Common myeloid progenitor, CD34-positive (primary cell): Measurements from ENCODE around the gene SLC7A6OS. TPM values are rescaled to one million over a fixed set of nuclear protein-coding genes. Genes with fewer than 3 reads are reported as not detected.

Experiments
- CTCF ChIA-PET: fragments of 350-600 bp; sonication (Branson Sonifier 250); formaldehyde crosslinking; loops from one replicate; lab custom pipeline; 2021; ENCODE audit warnings: antibody characterized with exemption; lab: Charles Lee
- POLR2A ChIA-PET: fragments of 350-600 bp; sonication (Branson Sonifier 250); formaldehyde crosslinking; loops from one replicate; lab custom pipeline; 2021; ENCODE audit warnings: antibody characterized with exemption; lab: Charles Lee
- DNase-seq, 3 donors: peaks; one replicate each; pipeline versions ENCODE4 v3.0.0 to v3.0.0-alpha.2; 2013
- H3K27ac ChIP-seq, 2 experiments: 1 replicate in 1 of 2; 2 replicates in 1 of 2; pipeline ENCODE4 v1.7.0; 2013; ENCODE audit warnings: inconsistent platforms in 2 of 2, low read length in 2 of 2, mild to moderate bottlenecking in 2 of 2, low read depth in 1 of 2, moderate library complexity in 1 of 2; ENCODE audit not compliant: severe bottlenecking in 2 of 2, insufficient read depth in 1 of 2, poor library complexity in 1 of 2
- H3K27me3 ChIP-seq, 5 experiments: replicated peaks in 2 of 5; 1 replicate in 3 of 5; 2 replicates in 2 of 5; pipeline versions ENCODE4 v1.6.1 to v1.7.0; 2013; ENCODE audit warnings: low read length in 4 of 5, mild to moderate bottlenecking in 2 of 5, moderate library complexity in 2 of 5, inconsistent platforms in 1 of 5; ENCODE audit not compliant: insufficient read depth in 5 of 5, control insufficient read depth in 4 of 5
- H3K36me3 ChIP-seq, 4 experiments: 1 replicate in 2 of 4; 2 replicates in 2 of 4; pipeline versions ENCODE4 v1.6.1 to v1.7.0; 2013; ENCODE audit warnings: low read length in 3 of 4, control low read depth in 1 of 4, mild to moderate bottlenecking in 1 of 4; ENCODE audit not compliant: control insufficient read depth in 4 of 4, insufficient read depth in 4 of 4
- H3K4me1 ChIP-seq, 4 experiments: 1 replicate in 3 of 4; 2 replicates in 1 of 4; pipeline versions ENCODE4 v1.6.1 to v1.7.1; 2013; ENCODE audit warnings: low read length in 3 of 4, mild to moderate bottlenecking in 3 of 4, control low read depth in 1 of 4, inconsistent platforms in 1 of 4, moderate library complexity in 1 of 4; ENCODE audit not compliant: control insufficient read depth in 4 of 4, insufficient read depth in 4 of 4; ENCODE audit errors: control extremely low read depth in 1 of 4
- H3K4me3 ChIP-seq, 7 experiments: 1 replicate in 4 of 7; 2 replicates in 3 of 7; pipeline versions ENCODE4 v1.5.1 to v1.7.0; 2013; ENCODE audit warnings: mild to moderate bottlenecking in 7 of 7, low read length in 6 of 7, moderate library complexity in 6 of 7, inconsistent platforms in 2 of 7, low read depth in 2 of 7, control low read depth in 1 of 7; ENCODE audit not compliant: insufficient read depth in 4 of 7, control insufficient read depth in 1 of 7; ENCODE audit errors: extremely low read depth in 1 of 7
- H3K9me3 ChIP-seq, 5 experiments: 1 replicate in 4 of 5; 2 replicates in 1 of 5; pipeline versions ENCODE4 v1.6.1 to v1.7.1; 2013; ENCODE audit warnings: low read length in 4 of 5, mild to moderate bottlenecking in 2 of 5, inconsistent platforms in 1 of 5, low read depth in 1 of 5, moderate library complexity in 1 of 5; ENCODE audit not compliant: control insufficient read depth in 4 of 5, insufficient read depth in 2 of 5; ENCODE audit errors: control extremely low read depth in 1 of 5
- WGBS: methylation state at CpG from one replicate; pipeline ENCODE4 v1.1.5; 2013; ENCODE audit not compliant: insufficient coverage; 5-methylcytosine and 5-hydroxymethylcytosine counted together
- polyA plus RNA-seq: library from polyadenylated mRNA; unstranded; fragments of 120-200 nt; gene quantifications from one replicate; pipeline ENCODE4 v1.2.1, GENCODE V29; 2013

The SLC7A6OS gene
- 18.2 TPM for polyA plus RNA-seq

- no peaks in the 10 kb centered on the region for H3K27me3 ChIP-seq
- POLR2A ChIA-PET, result interaction anchor here (1.2 to 2.3 kb wide), 6 partner anchors 19 to 53 kb away, joined by 3 to 12 read pairs (median 4); partner anchors contain the start of gene SLC7A6
- no peaks in the 10 kb centered on the region for H3K9me3 ChIP-seq
- H3K27ac ChIP-seq, result peak within 1 kb of the TSS; percentile 64 to 85
- peak; percentile 92 to 97 (median 96) for DNase-seq
- 0% methylated on average over 55 of the region's 62 CpGs for WGBS
- H3K4me3 ChIP-seq, result peak within 1 kb of the TSS; percentile 77 to 99 (median 94)
- H3K4me1 ChIP-seq, result peaks cover 5 to 33% (median 26%) of the 10 kb centered on the region in 4 experiments
- CTCF ChIA-PET, result interaction anchor here (0.7 to 2.2 kb wide), 11 partner anchors 10 to 70 kb away, joined by 3 to 37 read pairs (median 4); partner anchors contain the start of gene SLC7A6
- H3K36me3 ChIP-seq, result peaks cover 7 to 44% (median 18%) of the 10 kb centered on the region in 4 experiments
Observed at GRCh38 chr16:68310774-68311511, at the start of gene SLC7A6OS, which contains the start of gene PRMT7. Gene SLC7A6OS, minus strand, starts transcription at chr16:68310946. Its CDS starts 20 bp downstream, at chr16:68310926. Gene PRMT7, plus strand, starts transcription at chr16:68311019. Its CDS starts 4,961 bp downstream, at chr16:68315980.

GRCh38 chr16:68359398-68360191 is 48.8 kb upstream of the SLC7A6OS start:
- no peak overlapping the region for H3K27ac ChIP-seq

GRCh38 chr16:68358951-68359350 is 48.2 kb upstream of the SLC7A6OS start:
- no peak overlapping the region for H3K27ac ChIP-seq
- CTCF ChIA-PET, result interaction anchor here (2.2 kb wide), 1 partner anchor 16 kb away, joined by 4 read pairs; no protein-coding TSS in a partner anchor
- H3K9me3 ChIP-seq, result no peaks in the 10 kb centered on the region
- no peak for DNase-seq
- POLR2A ChIA-PET, result no interaction called here
- 100% methylated on average over 6 of the region's 13 CpGs for WGBS
- H3K4me3 ChIP-seq, result no peak overlapping the region
- H3K4me1 ChIP-seq, result peaks cover 0 to 61% (median 38%) of the 10 kb centered on the region in 4 experiments
- H3K36me3 ChIP-seq, result peaks cover 3 to 50% (median 25%) of the 10 kb centered on the region in 4 experiments
- H3K27me3 ChIP-seq, result no peaks in the 10 kb centered on the region

More at GRCh38 chr16:68359398-68360191, 48.8 kb upstream of the SLC7A6OS start:
- ChIA-PET CTCF (interaction anchor here (1.0 to 2.2 kb wide), 5 partner anchors 15 to 98 kb away, joined by 4 to 5 read pairs (median 4); no protein-coding TSS in a partner anchor), POLR2A (no interaction called here)
- no peaks in the 10 kb centered on the region for H3K27me3 ChIP-seq
- H3K9me3 ChIP-seq, result no peaks in the 10 kb centered on the region
- H3K36me3 ChIP-seq, result peaks cover 2 to 43% (median 20%) of the 10 kb centered on the region in 4 experiments
- H3K4me3 ChIP-seq, result no peak overlapping the region
- no peak for DNase-seq
- WGBS, result 96% methylated on average over 22 of the region's 23 CpGs
- H3K4me1 ChIP-seq, result peaks cover 0 to 67% (median 38%) of the 10 kb centered on the region in 4 experiments

- no peak for DNase-seq
Observed at GRCh38 chr16:68357923-68358322, 47.2 kb upstream of the SLC7A6OS start.

GRCh38 chr16:68357521-68357922 is 46.8 kb upstream of the SLC7A6OS start:
- peaks cover 0 to 53% (median 38%) of the 10 kb centered on the region in 4 experiments for H3K4me1 ChIP-seq
- no peak overlapping the region for H3K4me3 ChIP-seq
- no peak for DNase-seq
- no peak overlapping the region for H3K27ac ChIP-seq
- H3K36me3 ChIP-seq, result peaks cover 3 to 64% (median 35%) of the 10 kb centered on the region in 4 experiments
- WGBS, result 97% methylated on average over 6 of the region's 9 CpGs
- H3K27me3 ChIP-seq, result no peaks in the 10 kb centered on the region
- POLR2A ChIA-PET, result no interaction called here
- CTCF ChIA-PET, result interaction anchor here (1.2 to 6.6 kb wide), 5 partner anchors 12 to 153 kb away, joined by 4 to 48 read pairs (median 8); no protein-coding TSS in a partner anchor
- no peaks in the 10 kb centered on the region for H3K9me3 ChIP-seq

More at GRCh38 chr16:68357923-68358322, 47.2 kb upstream of the SLC7A6OS start:
- POLR2A ChIA-PET, result no interaction called here
- Histone ChIP-seq H3K27ac (no peak overlapping the region), H3K4me3 (no peak overlapping the region), H3K4me1 (peaks cover 0 to 53% (median 38%) of the 10 kb centered on the region in 4 experiments), H3K27me3 (no peaks in the 10 kb centered on the region), H3K36me3 (peaks cover 3 to 60% (median 33%) of the 10 kb centered on the region in 4 experiments), H3K9me3 (no peaks in the 10 kb centered on the region)
- CTCF ChIA-PET, result interaction anchor here (1.2 to 6.6 kb wide), 4 partner anchors 11 to 153 kb away, joined by 4 to 48 read pairs (median 6); no protein-coding TSS in a partner anchor
- WGBS, result 91% methylated on average over 11 of the region's 11 CpGs

- peak overlapping the region in 2 of 7 experiments; percentile 14 to 43 for H3K4me3 ChIP-seq
- ChIA-PET POLR2A (interaction anchor here (0.9 kb wide), 1 partner anchor 13 kb away, joined by 3 read pairs; no protein-coding TSS in a partner anchor), CTCF (interaction anchor here (0.5 to 6.6 kb wide), 10 partner anchors 8 to 154 kb away, joined by 3 to 48 read pairs (median 4); no protein-coding TSS in a partner anchor)
- no peaks in the 10 kb centered on the region for H3K9me3 ChIP-seq
- peaks cover 0 to 49% (median 38%) of the 10 kb centered on the region in 4 experiments for H3K4me1 ChIP-seq
- no peak overlapping the region for H3K27ac ChIP-seq
- 59% methylated on average over 5 of the region's 5 CpGs for WGBS
- no peak for DNase-seq
- peaks cover 3 to 69% (median 40%) of the 10 kb centered on the region in 4 experiments for H3K36me3 ChIP-seq
- no peaks in the 10 kb centered on the region for H3K27me3 ChIP-seq
Observed at GRCh38 chr16:68356919-68357286, 46.2 kb upstream of the SLC7A6OS start.
